Loucy (cell line): ENCODE results near the gene ABCG4.

Experiments
- H2AFZ ChIP-seq: fragments of 200-600 bp; sonication (generic); 2 replicates; pipeline ENCODE4 v1.6.0; 2016; ENCODE audit warnings: antibody characterized with exemption, mild to moderate bottlenecking, low read length, moderate library complexity
- H3F3A ChIP-seq: fragments of 200-600 bp; 2 replicates; pipeline ENCODE4 v1.6.0; 2016; ENCODE audit warnings: antibody characterized with exemption, low read depth, mild to moderate bottlenecking
- H3K27me3 ChIP-seq: fragments of 200-600 bp; sonication (generic); 2 replicates; pipeline ENCODE4 v1.6.1; 2014; ENCODE audit warnings: low read length, mild to moderate bottlenecking; ENCODE audit not compliant: insufficient read depth, poor library complexity, severe bottlenecking
- H3K36me3 ChIP-seq: fragments of 200-600 bp; sonication (generic); 2 replicates; pipeline ENCODE4 v1.6.1; 2016; ENCODE audit warnings: low read length; ENCODE audit not compliant: insufficient read depth
- H3K4me1 ChIP-seq: fragments of 200-600 bp; sonication (generic); 2 replicates; pipeline ENCODE4 v1.5.1; 2014; ENCODE audit warnings: low read length, mild to moderate bottlenecking; ENCODE audit not compliant: insufficient read depth, poor library complexity, severe bottlenecking
- H3K4me2 ChIP-seq: fragments of 200-600 bp; sonication (generic); 2 replicates; pipeline ENCODE4 v1.6.0; 2014; ENCODE audit warnings: antibody characterized with exemption, low read length, low read depth, mild to moderate bottlenecking; ENCODE audit not compliant: poor library complexity, severe bottlenecking
- H3K4me3 ChIP-seq: fragments of 200-600 bp; sonication (generic); 2 replicates; pipeline ENCODE4 v1.5.1; 2014; ENCODE audit warnings: low read length, mild to moderate bottlenecking, mixed read lengths; ENCODE audit not compliant: poor library complexity, severe bottlenecking
- H3K79me2 ChIP-seq: fragments of 200-600 bp; sonication (generic); 2 replicates; pipeline ENCODE4 v1.6.1; 2014; ENCODE audit warnings: low read length; ENCODE audit not compliant: insufficient read depth
- H3K9ac ChIP-seq: fragments of 200-600 bp; sonication (generic); 2 replicates; pipeline ENCODE4 v1.6.0; 2014; ENCODE audit warnings: mild to moderate bottlenecking, low read depth, low read length, moderate library complexity; ENCODE audit not compliant: poor library complexity, severe bottlenecking
- H3K9me2 ChIP-seq: fragments of 200-600 bp; sonication (generic); replicated peaks from 2 replicates; pipeline ENCODE4 v1.6.1; 2016; ENCODE audit warnings: low read depth, low read length, mixed read lengths
- H3K9me3 ChIP-seq: fragments of 200-600 bp; sonication (generic); 2 replicates; pipeline ENCODE4 v1.6.1; 2014; ENCODE audit warnings: mild to moderate bottlenecking, antibody characterized with exemption, low read length, low read depth; ENCODE audit not compliant: insufficient read depth
- H4K20me1 ChIP-seq: fragments of 200-600 bp; sonication (generic); 2 replicates; pipeline ENCODE4 v1.6.0; 2014; ENCODE audit warnings: antibody characterized with exemption, low read length, mild to moderate bottlenecking; ENCODE audit not compliant: insufficient read depth, poor library complexity, severe bottlenecking
- CTCF ChIP-seq: fragments of 200-600 bp; sonication (generic); conservative IDR thresholded peaks from 2 replicates; pipeline ENCODE4 v1.5.1; 2014; ENCODE audit warnings: mild to moderate bottlenecking, antibody characterized with exemption, low read length
- EZH2phosphoT487 ChIP-seq: fragments of 200-600 bp; IDR thresholded peaks from 2 replicates; pipeline ENCODE4 v1.6.1; 2018; ENCODE audit warnings: antibody characterized with exemption, mild to moderate bottlenecking, moderate library complexity, borderline replicate concordance

The ABCG4 gene

GRCh38 chr11:119153049-119153818, 4.4 kb downstream of the ABCG4 start:
- peaks cover 4% of the 10 kb centered on the region for H3K27me3 ChIP-seq

GRCh38 chr11:119154178-119154577, 5.3 kb downstream of the ABCG4 start:
- peaks cover 5% of the 10 kb centered on the region for H3K4me1 ChIP-seq
- H3K9me3 ChIP-seq: no peaks in the 10 kb centered on the region
- peaks cover 4% of the 10 kb centered on the region for H3K27me3 ChIP-seq
- no peak overlapping the region for H3K9ac ChIP-seq
- H3K4me2 ChIP-seq: no peak overlapping the region
- no peaks in the 10 kb centered on the region for H3F3A ChIP-seq
- no peaks in the 10 kb centered on the region for H3K9me2 ChIP-seq
- no peak overlapping the region for H2AFZ ChIP-seq
- TF ChIP-seq EZH2phosphoT487: no peak
- no peak for TF ChIP-seq CTCF
- H3K36me3 ChIP-seq: no peaks in the 10 kb centered on the region
- H3K79me2 ChIP-seq: no peaks in the 10 kb centered on the region
- H4K20me1 ChIP-seq: no peaks in the 10 kb centered on the region
- no peak overlapping the region for H3K4me3 ChIP-seq

More at GRCh38 chr11:119153049-119153818, 4.4 kb downstream of the ABCG4 start:
- peaks cover 11% of the 10 kb centered on the region for H3K4me1 ChIP-seq
- H3K36me3 ChIP-seq: no peaks in the 10 kb centered on the region
- H3K79me2 ChIP-seq: no peaks in the 10 kb centered on the region
- H4K20me1 ChIP-seq: no peaks in the 10 kb centered on the region
- H3K4me2 ChIP-seq: no peak overlapping the region
- no peak overlapping the region for H2AFZ ChIP-seq
- no peak overlapping the region for H3K9ac ChIP-seq
- TF ChIP-seq EZH2phosphoT487 (no peak), CTCF (peak; percentile 23; the same call in 1 of the 2 replicates)
- H3K9me3 ChIP-seq: no peaks in the 10 kb centered on the region
- H3K4me3 ChIP-seq: no peak overlapping the region
- H3F3A ChIP-seq: no peaks in the 10 kb centered on the region
- no peaks in the 10 kb centered on the region for H3K9me2 ChIP-seq

- Histone ChIP-seq H3K4me3 (no peak overlapping the region), H3K9ac (no peak overlapping the region), H3K9me2 (no peaks in the 10 kb centered on the region), H3K4me1 (peaks cover 5% of the 10 kb centered on the region), H3K9me3 (no peaks in the 10 kb centered on the region), H3K79me2 (no peaks in the 10 kb centered on the region), H3K27me3 (no peaks in the 10 kb centered on the region), H2AFZ (0 out of 2 replicates have a peak overlapping the region, but pooled peaks have one; percentile 28), H3K36me3 (no peaks in the 10 kb centered on the region), H3K4me2 (peak overlapping the region; percentile 45), H4K20me1 (no peaks in the 10 kb centered on the region), H3F3A (no peaks in the 10 kb centered on the region)
- TF ChIP-seq CTCF (peak; percentile 46), EZH2phosphoT487 (no peak)
Measured at GRCh38 chr11:119155733-119156492, 7.1 kb downstream of the ABCG4 start.
